Naive thymus-derived CD4-positive, alpha-beta T cell (primary cell): ENCODE measurements around the gene ENDOV. TPM values are rescaled to one million over a fixed set of nuclear protein-coding genes. Genes with fewer than 3 reads are reported as not detected.
A peak's percentile ranks its signal among the peaks of the same experiment; 100 is the strongest.

Experiments
- ATAC-seq: fragments of 150-1000 bp; cut with Tn5 transposase; 2 replicates; pipeline ENCODE4 v1.10.0; 2021; ENCODE audit warnings: mild to moderate bottlenecking, moderate library complexity
- CTCF ChIA-PET: fragments of 350-600 bp; sonication (Branson Sonifier 250); formaldehyde crosslinking; loops from one replicate; lab custom pipeline; 2021; ENCODE audit warnings: antibody characterized with exemption; lab: Charles Lee
- POLR2A ChIA-PET: fragments of 350-600 bp; sonication (Branson Sonifier 250); formaldehyde crosslinking; loops from one replicate; lab custom pipeline; 2021; ENCODE audit warnings: antibody characterized with exemption, inconsistent platforms; lab: Charles Lee
- DNase-seq, 9 donors: peaks; one replicate each; pipeline versions ENCODE4 v3.0.0 to v3.0.0-alpha.2; 2020 to 2022; ENCODE audit warnings: mixed read lengths in 1 of 9
- H3K27ac ChIP-seq: one replicate; pipeline ENCODE4 v1.7.0; 2013; ENCODE audit warnings: mild to moderate bottlenecking, low read depth, low read length, moderate library complexity
- H3K27me3 ChIP-seq, 2 donors: one replicate each; pipeline ENCODE4 v1.7.0; 2013; ENCODE audit warnings: low read length in 2 of 2, mild to moderate bottlenecking in 2 of 2, moderate library complexity in 2 of 2; ENCODE audit not compliant: control insufficient read depth in 2 of 2, insufficient read depth in 2 of 2
- H3K36me3 ChIP-seq, 3 experiments: 1 replicate in 2 of 3; 2 replicates in 1 of 3; pipeline ENCODE4 v1.7.0; 2013; ENCODE audit warnings: low read length in 3 of 3, mild to moderate bottlenecking in 3 of 3, moderate library complexity in 1 of 3; ENCODE audit not compliant: insufficient read depth in 3 of 3, control insufficient read depth in 2 of 3
- H3K4me1 ChIP-seq, 2 donors: one replicate each; pipeline ENCODE4 v1.7.0; 2013; ENCODE audit warnings: low read length in 2 of 2, mild to moderate bottlenecking in 2 of 2, moderate library complexity in 1 of 2; ENCODE audit not compliant: control insufficient read depth in 2 of 2, insufficient read depth in 2 of 2
- H3K4me3 ChIP-seq: 2 replicates; pipeline ENCODE4 v1.7.0; 2013; ENCODE audit warnings: mild to moderate bottlenecking, low read length
- H3K9me3 ChIP-seq, 3 experiments: 1 replicate in 2 of 3; 2 replicates in 1 of 3; pipeline ENCODE4 v1.7.0; 2013; ENCODE audit warnings: low read length in 3 of 3; ENCODE audit not compliant: control insufficient read depth in 2 of 3
- H3K27ac Mint-ChIP-seq, 9 donors: one replicate each; pipeline ENCODE4 v1.8.0; 2020 to 2022; ENCODE audit warnings: mixed read lengths in 9 of 9, mild to moderate bottlenecking in 8 of 9, moderate library complexity in 5 of 9, inconsistent platforms in 2 of 9
- H3K27me3 Mint-ChIP-seq, 5 donors: one replicate each; pipeline ENCODE4 v1.8.0; 2021 to 2022; ENCODE audit warnings: mixed read lengths in 5 of 5, mild to moderate bottlenecking in 1 of 5
- H3K36me3 Mint-ChIP-seq, 5 donors: one replicate each; pipeline ENCODE4 v1.8.0; 2020 to 2022; ENCODE audit warnings: mixed read lengths in 5 of 5, mild to moderate bottlenecking in 3 of 5, inconsistent platforms in 1 of 5
- H3K4me1 Mint-ChIP-seq, 7 donors: one replicate each; pipeline ENCODE4 v1.8.0; 2020 to 2022; ENCODE audit warnings: mixed read lengths in 7 of 7, mild to moderate bottlenecking in 3 of 7, inconsistent platforms in 1 of 7
- H3K4me3 Mint-ChIP-seq, 10 donors: one replicate each; pipeline ENCODE4 v1.8.0; 2020 to 2022; ENCODE audit warnings: mild to moderate bottlenecking in 10 of 10, mixed read lengths in 10 of 10, moderate library complexity in 6 of 10, inconsistent platforms in 2 of 10
- H3K9me3 Mint-ChIP-seq, 11 donors: one replicate each; pipeline ENCODE4 v1.8.0; 2020 to 2022; ENCODE audit warnings: mixed read lengths in 11 of 11, mild to moderate bottlenecking in 4 of 11, inconsistent platforms in 1 of 11, moderate library complexity in 1 of 11
- intact Hi-C, 2 donors: fragments of 100-400 bp; cut with micrococcal nuclease; formaldehyde crosslinking; loops; one replicate each; pipeline ENCODE4 v1.15.1; 2023
- polyA plus RNA-seq, 2 donors: library from polyadenylated mRNA; unstranded; fragments of 300-500 nt; fragmentation: Illumina TruSeq; gene quantifications; one replicate each; pipeline ENCODE4 v1.2.3, GENCODE V29; 2021
- total RNA-seq, 6 experiments: library from RNA in 5 of 6; stranded (reverse) in 5 of 6; gene quantifications; 1 replicate in 5 of 6; 2 replicates in 1 of 6; pipeline ENCODE4 v1.2.3 and lab custom pipeline; 2021 to 2026

Gene ENDOV
- total and polyA plus RNA-seq, 7 experiments from 2014 or later: 7.5 to 26.5 (median 20.9) TPM

- Histone ChIP-seq H3K9me3 (no peaks in the 10 kb centered on the region), H3K36me3 (no peaks in the 10 kb centered on the region), H3K27ac (no peak overlapping the region), H3K4me3 (no peak overlapping the region), H3K27me3 (no peaks in the 10 kb centered on the region), H3K4me1 (no peaks in the 10 kb centered on the region)
- POLR2A ChIA-PET: interaction anchor here (1.1 kb wide), 1 partner anchor 520 kb away, joined by 3 read pairs; no protein-coding TSS in a partner anchor
- Mint-ChIP-seq H3K4me3 (no peak overlapping the region), H3K9me3 (peaks cover 0 to 3% (median 0%) of the 10 kb centered on the region in 11 donors), H3K4me1 (peaks cover 0 to 3% (median 0%) of the 10 kb centered on the region in 7 donors), H3K27me3 (peaks cover 0 to 12% (median 0%) of the 10 kb centered on the region in 5 donors), H3K27ac (no peak overlapping the region), H3K36me3 (peaks cover 0 to 7% (median 0%) of the 10 kb centered on the region in 5 donors)
- DNase-seq: peak; percentile 19 to 71 (median 37)
- CTCF ChIA-PET: interaction anchor here (0.5 kb wide), 1 partner anchor 14 kb away, joined by 3 read pairs; no protein-coding TSS in a partner anchor
- ATAC-seq: peak; percentile 54
- intact Hi-C loops: no loop called here
These were observed 26.2 kb downstream of the ENDOV start for GRCh38 chr17:80441133-80441578.

GRCh38 chr17:80441598-80442322, 26.8 kb downstream of the ENDOV start:
- Mint-ChIP-seq H3K36me3 (peaks cover 0 to 5% (median 0%) of the 10 kb centered on the region in 5 donors), H3K27me3 (peaks cover 0 to 12% (median 0%) of the 10 kb centered on the region in 5 donors), H3K27ac (peak overlapping the region in 1 of 9 donors; percentile 32), H3K4me1 (peaks cover 0 to 3% (median 0%) of the 10 kb centered on the region in 7 donors), H3K9me3 (peaks cover 0 to 3% (median 0%) of the 10 kb centered on the region in 11 donors), H3K4me3 (no peak overlapping the region)
- no peaks in the 10 kb centered on the region for H3K36me3 ChIP-seq
- H3K9me3 ChIP-seq: no peaks in the 10 kb centered on the region
- ATAC-seq: no peak
- no peaks in the 10 kb centered on the region for H3K4me1 ChIP-seq
- H3K27ac ChIP-seq: no peak overlapping the region
- no peaks in the 10 kb centered on the region for H3K27me3 ChIP-seq
- intact Hi-C loops: no loop called here
- DNase-seq: no peak
- no peak overlapping the region for H3K4me3 ChIP-seq
- ChIA-PET POLR2A (interaction anchor here (1.1 kb wide), 1 partner anchor 520 kb away, joined by 3 read pairs; no protein-coding TSS in a partner anchor), CTCF (interaction anchor here (0.5 kb wide), 1 partner anchor 14 kb away, joined by 3 read pairs; no protein-coding TSS in a partner anchor)

- intact Hi-C loops: no loop called here
- H3K36me3 ChIP-seq: no peaks in the 10 kb centered on the region
- Mint-ChIP-seq H3K27me3 (peaks cover 0 to 12% (median 0%) of the 10 kb centered on the region in 5 donors), H3K4me3 (no peak overlapping the region), H3K36me3 (peaks cover 0 to 5% (median 0%) of the 10 kb centered on the region in 5 donors), H3K27ac (no peak overlapping the region), H3K4me1 (peaks cover 0 to 3% (median 0%) of the 10 kb centered on the region in 7 donors), H3K9me3 (peaks cover 0 to 3% (median 0%) of the 10 kb centered on the region in 11 donors)
- no peak overlapping the region for H3K27ac ChIP-seq
- H3K9me3 ChIP-seq: no peaks in the 10 kb centered on the region
- DNase-seq (no peak), ATAC-seq (no peak)
- H3K27me3 ChIP-seq: no peaks in the 10 kb centered on the region
- no peak overlapping the region for H3K4me3 ChIP-seq
- H3K4me1 ChIP-seq: no peaks in the 10 kb centered on the region
- ChIA-PET CTCF (no interaction called here), POLR2A (no interaction called here)
These were observed 27.3 kb downstream of the ENDOV start for GRCh38 chr17:80442323-80442659.

GRCh38 chr17:80442764-80443163, 27.8 kb downstream of the ENDOV start:
- ChIA-PET CTCF (no interaction called here), POLR2A (no interaction called here)
- Mint-ChIP-seq H3K36me3 (peaks cover 0 to 5% (median 0%) of the 10 kb centered on the region in 5 donors), H3K4me1 (peaks cover 0 to 3% (median 0%) of the 10 kb centered on the region in 7 donors), H3K9me3 (peaks cover 0 to 3% (median 0%) of the 10 kb centered on the region in 11 donors), H3K4me3 (no peak overlapping the region), H3K27me3 (peaks cover 0 to 12% (median 0%) of the 10 kb centered on the region in 5 donors), H3K27ac (no peak overlapping the region)
- intact Hi-C loops: no loop called here
- Histone ChIP-seq H3K27me3 (no peaks in the 10 kb centered on the region), H3K4me3 (no peak overlapping the region), H3K27ac (no peak overlapping the region), H3K36me3 (no peaks in the 10 kb centered on the region), H3K9me3 (no peaks in the 10 kb centered on the region), H3K4me1 (no peaks in the 10 kb centered on the region)
- no peak for DNase-seq
- ATAC-seq: no peak

GRCh38 chr17:80443498-80443897, 28.5 kb downstream of the ENDOV start:
- intact Hi-C loops: no loop called here
- peaks cover 0 to 3% (median 0%) of the 10 kb centered on the region in 7 donors for H3K4me1 Mint-ChIP-seq
- peaks cover 0 to 16% (median 0%) of the 10 kb centered on the region in 5 donors for H3K27me3 Mint-ChIP-seq
- POLR2A ChIA-PET: no interaction called here
- H3K9me3 Mint-ChIP-seq: peaks cover 0 to 3% (median 0%) of the 10 kb centered on the region in 11 donors
- DNase-seq: no peak
- Histone ChIP-seq H3K27ac (no peak overlapping the region), H3K36me3 (no peaks in the 10 kb centered on the region), H3K4me1 (no peaks in the 10 kb centered on the region), H3K27me3 (no peaks in the 10 kb centered on the region), H3K4me3 (no peak overlapping the region), H3K9me3 (no peaks in the 10 kb centered on the region)
- no peak overlapping the region for H3K27ac Mint-ChIP-seq
- no peak overlapping the region for H3K4me3 Mint-ChIP-seq
- CTCF ChIA-PET: no interaction called here
- no peak for ATAC-seq
- peaks cover 0 to 5% (median 0%) of the 10 kb centered on the region in 5 donors for H3K36me3 Mint-ChIP-seq

GRCh38 chr17:80443916-80444643, 29.1 kb downstream of the ENDOV start:
- H3K36me3 Mint-ChIP-seq: peaks cover 0 to 5% (median 0%) of the 10 kb centered on the region in 5 donors
- H3K27me3 ChIP-seq: no peaks in the 10 kb centered on the region
- peaks cover 0 to 3% (median 0%) of the 10 kb centered on the region in 7 donors for H3K4me1 Mint-ChIP-seq
- ATAC-seq: no peak
- ChIA-PET CTCF (no interaction called here), POLR2A (no interaction called here)
- no peaks in the 10 kb centered on the region for H3K36me3 ChIP-seq
- no peak overlapping the region for H3K27ac ChIP-seq
- DNase-seq: no peak
- H3K4me3 Mint-ChIP-seq: no peak overlapping the region
- H3K9me3 Mint-ChIP-seq: peaks cover 0 to 3% (median 0%) of the 10 kb centered on the region in 11 donors
- intact Hi-C loops: no loop called here
- peaks cover 0 to 18% (median 0%) of the 10 kb centered on the region in 5 donors for H3K27me3 Mint-ChIP-seq
- no peaks in the 10 kb centered on the region for H3K9me3 ChIP-seq
- H3K27ac Mint-ChIP-seq: no peak overlapping the region
- H3K4me1 ChIP-seq: no peaks in the 10 kb centered on the region
- H3K4me3 ChIP-seq: no peak overlapping the region
